ENCODE results near the gene FCAMR.

FCAMR gene

GRCh38 chr1:207003210-207003609 lies 33.0 kb upstream of the FCAMR start:
- Histone ChIP-seq H4K5ac (ENCODE audit: low read length) (no peak overlapping the region), H2BK5ac (ENCODE audit: low read length) (no peak overlapping the region), H3K4me2 (ENCODE audit: low read length) (no peak overlapping the region), H3K56ac (ENCODE audit: low read length) (peak overlapping the region; percentile 6), H3K4me1 (ENCODE audit: control insufficient read depth, low read depth, low read length) (no peaks in the 10 kb centered on the region), H2AK5ac (ENCODE audit: low read length) (no peak overlapping the region), H2BK15ac (replicated peaks; ENCODE audit: low read depth) (no peak overlapping the region), H3K79me1 (ENCODE audit: low read length) (no peaks in the 10 kb centered on the region), H4K8ac (ENCODE audit: low read depth, low read length) (no peak overlapping the region), H3K36me3 (ENCODE audit: control insufficient read depth, insufficient read depth, low read length) (no peaks in the 10 kb centered on the region), H3K79me2 (ENCODE audit: control insufficient read depth, insufficient read depth, low read length) (no peaks in the 10 kb centered on the region), H2BK120ac (ENCODE audit: low read depth, low read length) (no peak overlapping the region), H3K9ac (ENCODE audit: low read length) (no peak overlapping the region), H3K4me3 (ENCODE audit: low read length) (no peak overlapping the region), H3K23ac (ENCODE audit: low read length) (no peak overlapping the region), H3K18ac (ENCODE audit: low read length) (no peak overlapping the region), H3K27me3 (ENCODE audit: insufficient read depth, low read length, poor library complexity) (no peaks in the 10 kb centered on the region), H3K27ac (ENCODE audit: low read depth, low read length) (no peak overlapping the region), H3K4ac (ENCODE audit: low read depth, low read length) (no peak overlapping the region)
- WGBS (ENCODE audit: extremely low coverage, insufficient coverage, low lambda C conversion rate) = no CpG with 5 or more reads among the region's 4 CpGs
- peak; percentile 48 for DNase-seq

- DNase-seq = no peak
- no CpG with 5 or more reads among the region's 1 CpG for WGBS (ENCODE audit: extremely low coverage, insufficient coverage, low lambda C conversion rate)
- H3K4me2 ChIP-seq (ENCODE audit: low read length) = no peak overlapping the region
- H3K36me3 ChIP-seq (ENCODE audit: control insufficient read depth, insufficient read depth, low read length) = no peaks in the 10 kb centered on the region
- H4K5ac ChIP-seq (ENCODE audit: low read length) = no peak overlapping the region
- H3K79me2 ChIP-seq (ENCODE audit: control insufficient read depth, insufficient read depth, low read length) = no peaks in the 10 kb centered on the region
- H4K8ac ChIP-seq (ENCODE audit: low read depth, low read length) = no peak overlapping the region
- H3K27ac ChIP-seq (ENCODE audit: low read depth, low read length) = no peak overlapping the region
- no peak overlapping the region for H3K23ac ChIP-seq (ENCODE audit: low read length)
- H3K56ac ChIP-seq (ENCODE audit: low read length) = peak overlapping the region; percentile 6
- H2BK15ac ChIP-seq (replicated peaks; ENCODE audit: low read depth) = no peak overlapping the region
- H3K27me3 ChIP-seq (ENCODE audit: insufficient read depth, low read length, poor library complexity) = no peaks in the 10 kb centered on the region
- no peak overlapping the region for H2BK120ac ChIP-seq (ENCODE audit: low read depth, low read length)
- no peak overlapping the region for H3K18ac ChIP-seq (ENCODE audit: low read length)
- no peak overlapping the region for H2AK5ac ChIP-seq (ENCODE audit: low read length)
- H3K4me3 ChIP-seq (ENCODE audit: low read length) = no peak overlapping the region
- no peak overlapping the region for H3K4ac ChIP-seq (ENCODE audit: low read depth, low read length)
- no peak overlapping the region for H2BK5ac ChIP-seq (ENCODE audit: low read length)
- H3K4me1 ChIP-seq (ENCODE audit: control insufficient read depth, low read depth, low read length) = no peaks in the 10 kb centered on the region
- H3K9ac ChIP-seq (ENCODE audit: low read length) = no peak overlapping the region
- no peaks in the 10 kb centered on the region for H3K79me1 ChIP-seq (ENCODE audit: low read length)
Measured at GRCh38 chr1:207002724-207003146, 32.5 kb upstream of the FCAMR start.

GRCh38 chr1:207001492-207002245 lies 31.4 kb upstream of the FCAMR start:
- Histone ChIP-seq H3K36me3 (ENCODE audit: control insufficient read depth, insufficient read depth, low read length) (no peaks in the 10 kb centered on the region), H3K4me3 (ENCODE audit: low read length) (no peak overlapping the region), H4K8ac (ENCODE audit: low read depth, low read length) (no peak overlapping the region), H3K4ac (ENCODE audit: low read depth, low read length) (no peak overlapping the region), H3K56ac (ENCODE audit: low read length) (no peak overlapping the region), H4K5ac (ENCODE audit: low read length) (no peak overlapping the region), H2BK15ac (replicated peaks; ENCODE audit: low read depth) (no peak overlapping the region), H3K27me3 (ENCODE audit: insufficient read depth, low read length, poor library complexity) (no peaks in the 10 kb centered on the region), H2BK5ac (ENCODE audit: low read length) (no peak overlapping the region), H3K79me2 (ENCODE audit: control insufficient read depth, insufficient read depth, low read length) (no peaks in the 10 kb centered on the region), H3K23ac (ENCODE audit: low read length) (no peak overlapping the region), H3K4me1 (ENCODE audit: control insufficient read depth, low read depth, low read length) (no peaks in the 10 kb centered on the region), H3K79me1 (ENCODE audit: low read length) (no peaks in the 10 kb centered on the region), H2AK5ac (ENCODE audit: low read length) (no peak overlapping the region), H3K27ac (ENCODE audit: low read depth, low read length) (no peak overlapping the region), H2BK120ac (ENCODE audit: low read depth, low read length) (no peak overlapping the region), H3K4me2 (ENCODE audit: low read length) (no peak overlapping the region), H3K18ac (ENCODE audit: low read length) (no peak overlapping the region), H3K9ac (ENCODE audit: low read length) (no peak overlapping the region)
- DNase-seq = no peak
- no CpG with 5 or more reads among the region's 5 CpGs for WGBS (ENCODE audit: extremely low coverage, insufficient coverage, low lambda C conversion rate)

- Histone ChIP-seq H3K4ac (ENCODE audit: low read depth, low read length) (no peak overlapping the region), H2AK5ac (ENCODE audit: low read length) (no peak overlapping the region), H3K56ac (ENCODE audit: low read length) (no peak overlapping the region), H3K9ac (ENCODE audit: low read length) (no peak overlapping the region), H3K4me2 (ENCODE audit: low read length) (no peak overlapping the region), H3K18ac (ENCODE audit: low read length) (no peak overlapping the region), H4K8ac (ENCODE audit: low read depth, low read length) (no peak overlapping the region), H4K5ac (ENCODE audit: low read length) (no peak overlapping the region), H3K79me2 (ENCODE audit: control insufficient read depth, insufficient read depth, low read length) (no peaks in the 10 kb centered on the region), H3K36me3 (ENCODE audit: control insufficient read depth, insufficient read depth, low read length) (no peaks in the 10 kb centered on the region), H2BK120ac (ENCODE audit: low read depth, low read length) (no peak overlapping the region), H3K4me1 (ENCODE audit: control insufficient read depth, low read depth, low read length) (no peaks in the 10 kb centered on the region), H3K4me3 (ENCODE audit: low read length) (no peak overlapping the region), H3K27me3 (ENCODE audit: insufficient read depth, low read length, poor library complexity) (no peaks in the 10 kb centered on the region), H3K27ac (ENCODE audit: low read depth, low read length) (no peak overlapping the region), H3K23ac (ENCODE audit: low read length) (no peak overlapping the region), H3K79me1 (ENCODE audit: low read length) (no peaks in the 10 kb centered on the region), H2BK5ac (ENCODE audit: low read length) (no peak overlapping the region), H2BK15ac (replicated peaks; ENCODE audit: low read depth) (no peak overlapping the region)
- DNase-seq = no peak
- no CpG with 5 or more reads among the region's 5 CpGs for WGBS (ENCODE audit: extremely low coverage, insufficient coverage, low lambda C conversion rate)
Measured at GRCh38 chr1:207000651-207001291, 30.5 kb upstream of the FCAMR start.

GRCh38 chr1:206998816-206999215 lies 28.6 kb upstream of the FCAMR start:
- no peak for DNase-seq
- no peak overlapping the region for H3K4me3 ChIP-seq (ENCODE audit: low read length)
- no peak overlapping the region for H3K27ac ChIP-seq (ENCODE audit: low read depth, low read length)

More at GRCh38 chr1:206998816-206999215, 28.6 kb upstream of the FCAMR start:
- Histone ChIP-seq H3K9ac (ENCODE audit: low read length) (no peak overlapping the region), H3K4me2 (ENCODE audit: low read length) (no peak overlapping the region), H2BK5ac (ENCODE audit: low read length) (no peak overlapping the region), H3K4ac (ENCODE audit: low read depth, low read length) (no peak overlapping the region), H3K4me1 (ENCODE audit: control insufficient read depth, low read depth, low read length) (no peaks in the 10 kb centered on the region), H2BK120ac (ENCODE audit: low read depth, low read length) (no peak overlapping the region), H2BK15ac (replicated peaks; ENCODE audit: low read depth) (no peak overlapping the region), H3K23ac (ENCODE audit: low read length) (no peak overlapping the region), H4K8ac (ENCODE audit: low read depth, low read length) (no peak overlapping the region), H3K27me3 (ENCODE audit: insufficient read depth, low read length, poor library complexity) (no peaks in the 10 kb centered on the region), H3K18ac (ENCODE audit: low read length) (no peak overlapping the region), H2AK5ac (ENCODE audit: low read length) (no peak overlapping the region), H3K56ac (ENCODE audit: low read length) (no peak overlapping the region), H4K5ac (ENCODE audit: low read length) (no peak overlapping the region), H3K36me3 (ENCODE audit: control insufficient read depth, insufficient read depth, low read length) (no peaks in the 10 kb centered on the region), H3K79me1 (ENCODE audit: low read length) (no peaks in the 10 kb centered on the region), H3K79me2 (ENCODE audit: control insufficient read depth, insufficient read depth, low read length) (no peaks in the 10 kb centered on the region)
- WGBS (ENCODE audit: extremely low coverage, insufficient coverage, low lambda C conversion rate) = no CpG with 5 or more reads among the region's 2 CpGs

Measured in mesendoderm (in vitro differentiated cells).